Measurements from ENCODE around the gene MOGAT1. TPM values are rescaled to one million over a fixed set of nuclear protein-coding genes. Genes with fewer than 3 reads are reported as not detected.

The MOGAT1 gene
- not detected in 2 replicates for total RNA-seq (2014; rRNA removed; shearing (Covaris generic))

- peak; percentile 17 for DNase-seq (ENCODE audit: low read depth)
These were observed at the start of gene MOGAT1 for GRCh38 chr2:222671259-222672067. Gene MOGAT1 (plus strand): TSS chr2:222671658. CDS start chr2:222671786, 128 bp downstream.

DNA sequence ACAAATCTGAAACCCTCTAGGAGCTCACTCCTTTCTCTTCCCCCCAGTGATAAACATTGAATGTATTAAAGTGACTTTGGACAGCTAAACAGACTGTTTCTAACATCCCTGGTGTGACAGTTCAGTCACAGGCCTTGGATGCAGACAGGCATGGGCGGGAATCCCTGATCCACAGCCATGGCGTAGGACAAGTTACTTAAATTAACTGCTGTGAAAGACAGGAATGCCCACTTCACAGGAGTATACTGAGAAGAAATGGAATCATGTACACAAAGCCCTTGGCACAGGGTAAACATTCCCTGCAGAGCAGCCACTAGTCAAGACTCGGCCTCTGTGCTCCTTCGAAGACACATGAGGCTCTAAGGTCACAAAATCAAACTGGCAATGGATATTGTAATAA is 49.6 kb upstream of the MOGAT1 start:
- DNase-seq (ENCODE audit: low read depth), result no peak

DNA sequence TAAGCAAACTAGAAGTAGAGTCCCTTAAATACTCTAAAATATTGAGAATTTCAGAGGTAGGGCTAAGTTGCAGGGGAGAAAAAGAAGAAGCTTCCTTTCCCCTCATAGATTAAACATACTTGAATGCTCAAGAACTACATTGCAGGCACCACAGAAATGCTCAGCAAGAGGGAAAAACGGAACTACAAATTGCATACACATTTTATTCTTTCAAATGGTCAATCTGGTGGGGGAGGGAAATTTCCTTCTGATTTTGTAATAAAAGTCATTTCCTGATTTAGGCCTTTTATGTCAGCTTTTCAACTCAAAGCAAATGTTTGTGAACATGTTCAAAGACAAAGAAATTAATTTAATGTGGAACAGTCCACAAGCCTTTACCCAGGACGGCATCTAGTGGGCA is 48.5 kb upstream of the MOGAT1 start:
- no peak for DNase-seq (ENCODE audit: low read depth)

GRCh38 chr2:222623756-222624309 is 47.6 kb upstream of the MOGAT1 start:
- DNase-seq (ENCODE audit: low read depth), result no peak

- DNase-seq (ENCODE audit: low read depth), result no peak
These were observed 43.7 kb upstream of the MOGAT1 start for GRCh38 chr2:222627764-222628163.

DNA sequence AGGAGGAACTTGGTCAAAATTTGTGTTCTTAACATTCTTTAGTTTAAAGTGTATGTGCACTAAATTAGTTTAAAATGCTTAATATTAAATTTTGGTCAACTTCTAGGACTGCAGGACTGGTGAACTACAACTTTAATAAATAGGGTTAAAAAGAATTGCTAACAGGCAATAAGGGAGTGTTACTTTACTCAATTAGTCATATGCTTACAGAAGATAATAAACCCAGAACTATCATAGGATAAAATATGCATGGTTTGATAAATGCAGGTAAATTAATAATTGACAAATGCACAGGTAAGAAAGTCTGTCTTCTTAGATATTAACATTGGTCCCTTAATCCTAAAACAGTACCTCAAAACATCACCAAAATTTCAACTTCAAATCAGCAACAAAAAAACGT is 36.2 kb upstream of the MOGAT1 start:
- DNase-seq (ENCODE audit: low read depth), result no peak

GRCh38 chr2:222637067-222637466 is 34.4 kb upstream of the MOGAT1 start:
- no peak for DNase-seq (ENCODE audit: low read depth)

DNA sequence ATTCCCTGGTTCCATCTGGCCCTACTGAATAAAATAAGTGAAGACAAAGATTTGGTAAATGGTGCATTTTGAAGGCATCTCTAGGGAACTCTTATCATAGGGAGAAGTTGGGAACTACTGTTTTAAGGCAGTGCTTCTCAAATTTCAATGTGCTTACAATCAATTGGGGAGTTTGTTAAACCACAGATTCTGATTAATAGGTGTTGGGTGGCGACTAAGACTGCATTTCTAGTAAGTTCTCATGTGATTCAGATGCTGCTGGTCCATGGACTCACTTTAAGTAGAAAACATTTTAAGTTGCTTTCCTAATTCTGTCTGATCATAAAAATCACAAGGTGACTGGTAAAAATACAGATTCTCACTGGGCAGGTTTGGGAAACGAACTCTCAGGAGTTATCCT is 30.1 kb upstream of the MOGAT1 start:
- peak; percentile 1 for DNase-seq (ENCODE audit: low read depth)

- DNase-seq (ENCODE audit: low read depth), result no peak
These were observed 28.3 kb upstream of the MOGAT1 start for GRCh38 chr2:222643134-222643533.

DNA sequence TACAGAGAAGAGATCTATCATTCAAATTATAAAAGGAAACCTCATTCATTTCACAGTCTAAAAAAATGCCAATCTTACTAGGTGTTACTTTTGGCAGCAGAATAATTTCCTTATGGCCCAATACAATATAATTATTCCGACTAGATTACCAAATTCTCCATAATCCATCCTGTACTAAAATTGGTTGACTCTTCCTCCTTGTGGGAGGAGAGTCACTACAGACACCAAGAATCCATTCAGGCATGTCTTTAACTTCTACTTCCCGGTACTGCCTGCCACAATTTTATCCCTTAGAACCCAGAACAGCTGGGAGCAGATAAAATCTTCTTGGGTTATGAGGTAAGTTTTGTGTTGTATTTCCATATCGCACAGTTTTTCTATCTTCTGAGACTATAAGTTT is 25.4 kb upstream of the MOGAT1 start:
- DNase-seq (ENCODE audit: low read depth), result no peak

- no peak for DNase-seq (ENCODE audit: low read depth)
These were observed 21.7 kb upstream of the MOGAT1 start for GRCh38 chr2:222649801-222650200.

DNA sequence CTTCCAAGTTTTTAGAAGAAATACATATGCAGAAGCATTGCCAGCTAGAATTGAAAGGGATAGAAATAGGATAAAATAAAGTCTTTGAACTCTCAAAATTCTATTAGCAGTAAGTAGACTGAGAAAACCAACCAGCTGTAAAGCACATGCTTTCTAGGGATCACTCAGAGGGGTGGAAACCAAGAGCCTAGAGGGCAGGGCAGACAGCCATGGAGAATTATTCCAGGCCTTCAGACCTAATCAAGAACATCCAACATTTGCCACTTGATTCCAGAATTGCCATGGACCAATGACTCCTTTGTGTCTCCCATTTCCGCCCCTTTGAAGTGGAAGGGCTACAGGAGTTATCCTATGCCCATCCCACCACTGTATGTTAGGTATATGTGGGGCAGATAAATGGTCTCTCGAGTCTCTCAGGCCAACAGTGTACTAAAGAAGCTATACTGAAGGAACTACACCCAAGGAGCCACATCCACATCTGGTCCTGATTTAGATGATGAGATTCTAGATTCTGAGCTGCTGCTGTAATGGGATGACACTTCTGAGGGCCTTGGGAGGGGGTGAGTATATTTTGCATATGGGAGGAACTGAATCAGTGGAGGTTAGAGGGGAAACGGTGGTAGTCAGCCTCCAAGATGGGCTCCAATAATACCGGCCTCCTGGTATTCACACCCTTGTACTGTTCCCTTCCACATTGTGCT is 19.6 kb upstream of the MOGAT1 start:
- DNase-seq (ENCODE audit: low read depth), result no peak

DNA sequence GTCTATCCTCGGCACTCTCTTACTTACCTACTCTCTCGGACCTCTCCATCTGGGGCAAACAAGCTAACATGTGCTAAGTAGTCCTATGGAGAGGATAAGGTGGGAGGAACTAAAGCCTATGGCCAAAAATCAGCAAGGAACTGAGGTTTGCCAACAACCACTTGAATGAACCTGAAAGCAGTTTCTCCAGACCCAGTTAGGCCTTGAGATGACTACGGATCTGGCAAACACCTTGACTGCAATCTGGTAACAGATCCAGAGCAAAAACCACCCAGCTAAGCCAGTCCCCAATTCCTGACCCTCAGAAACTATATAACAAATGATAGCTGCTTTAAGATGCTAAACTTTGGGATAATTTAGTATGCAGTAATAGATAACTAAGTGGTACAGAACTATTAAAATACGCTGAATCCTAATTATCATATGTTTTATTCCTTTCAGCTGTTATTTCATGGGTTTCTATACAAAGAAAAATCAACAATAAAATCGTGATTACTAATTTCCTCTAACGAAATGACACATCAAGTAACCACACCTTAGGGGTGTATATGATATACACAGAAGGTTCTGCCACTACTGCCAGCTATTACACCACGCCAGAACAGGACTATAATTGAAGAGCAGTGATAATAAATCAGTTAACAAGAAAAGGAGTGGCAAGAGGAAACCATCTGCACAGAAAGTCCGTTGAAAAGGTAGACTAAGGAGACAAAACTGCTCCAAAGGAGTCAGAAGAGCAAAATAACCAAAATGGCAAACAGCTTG is 18.8 kb upstream of the MOGAT1 start:
- no peak for DNase-seq (ENCODE audit: low read depth)

DNA sequence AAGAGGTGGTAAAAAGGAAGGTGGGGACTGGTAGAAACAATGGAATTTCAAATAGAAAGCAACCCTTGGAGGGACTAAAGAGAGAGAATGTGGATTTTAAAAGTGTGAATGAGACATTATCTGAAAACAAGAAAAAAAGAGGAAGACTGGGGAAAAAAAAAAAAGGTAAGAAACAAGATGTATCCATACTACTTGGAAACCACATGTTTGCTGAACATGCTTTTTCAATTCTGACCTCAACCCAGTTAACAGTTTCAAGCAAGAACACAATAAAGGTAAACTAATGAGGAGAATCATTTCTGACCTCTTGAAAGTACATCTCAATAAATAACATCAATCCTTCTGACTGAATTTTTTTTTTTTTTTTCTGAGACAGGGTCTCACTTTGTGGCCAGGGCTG is 18.2 kb upstream of the MOGAT1 start:
- DNase-seq (ENCODE audit: low read depth), result no peak

- peak; percentile 92 for DNase-seq (ENCODE audit: low read depth)
These were observed 15.5 kb upstream of the MOGAT1 start, which contains the start of gene FARSB for GRCh38 chr2:222655787-222656525. Gene FARSB (minus strand): TSS chr2:222656092. CDS start chr2:222656073, 19 bp downstream.

- peak; percentile 3 for DNase-seq (ENCODE audit: low read depth)
These were observed 14.7 kb upstream of the MOGAT1 start for GRCh38 chr2:222656526-222657446.

GRCh38 chr2:222663479-222663878 is 8.0 kb upstream of the MOGAT1 start:
- no peak for DNase-seq (ENCODE audit: low read depth)

GRCh38 chr2:222668494-222669154 is 2.8 kb upstream of the MOGAT1 start:
- no peak for DNase-seq (ENCODE audit: low read depth)

DNA sequence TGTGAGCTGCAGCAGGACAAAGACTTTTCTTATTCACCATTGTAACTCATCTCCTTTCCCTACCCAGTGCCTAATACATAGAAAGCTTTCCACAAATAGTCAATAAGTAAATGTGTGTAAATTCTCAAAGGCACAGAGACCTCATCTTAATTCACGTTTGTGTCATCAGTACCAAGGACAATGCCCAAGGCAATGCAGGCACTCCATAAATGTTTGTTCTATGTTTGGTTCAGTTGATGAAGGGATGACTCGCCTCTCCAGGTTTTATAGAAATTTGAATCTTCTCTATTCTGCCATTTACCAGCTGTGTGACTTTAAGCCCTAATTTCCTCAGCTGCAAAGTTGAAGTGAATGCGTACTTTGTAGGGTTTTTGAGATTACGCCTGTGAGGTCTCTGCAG is 2.1 kb upstream of the MOGAT1 start:
- peak; percentile 51 for DNase-seq (ENCODE audit: low read depth)

Measured in M059J (cell line).